ENCODE measurements around the gene COMMD1.

The COMMD1 gene

GRCh38 chr2:62016957-62017356, 111.5 kb downstream of the COMMD1 start:
- no peak overlapping the region for H3K9ac ChIP-seq (ENCODE audit: low read length)
- TF ChIP-seq EZH2 (optimal IDR thresholded peaks at IDR 0.05; ENCODE audit: low read depth, low read length): no peak
- TF ChIP-seq EZH2phosphoT487 (IDR thresholded peaks at IDR 0.05; ENCODE audit: low read length): no peak
- no peak for TF ChIP-seq CTCF (IDR thresholded peaks at IDR 0.05; ENCODE audit: low read length)

GRCh38 chr2:62029910-62030309, 124.4 kb downstream of the COMMD1 start:
- no peaks in the 10 kb centered on the region for H3K9me2 ChIP-seq (replicated peaks; ENCODE audit: insufficient read depth, low read length)
- no peaks in the 10 kb centered on the region for H3K79me2 ChIP-seq (ENCODE audit: low read length)
- no peak for TF ChIP-seq EZH2 (optimal IDR thresholded peaks at IDR 0.05; ENCODE audit: low read depth, low read length)
- no peak for TF ChIP-seq CTCF (IDR thresholded peaks at IDR 0.05; ENCODE audit: low read length)
- TF ChIP-seq EZH2phosphoT487 (IDR thresholded peaks at IDR 0.05; ENCODE audit: low read length): no peak
- H3K4me3 ChIP-seq (ENCODE audit: low read length): no peak overlapping the region
- H3K4me2 ChIP-seq (ENCODE audit: low read depth, low read length): no peak overlapping the region
- no peaks in the 10 kb centered on the region for H3F3A ChIP-seq (ENCODE audit: insufficient read depth, low read length)
- no peaks in the 10 kb centered on the region for H3K36me3 ChIP-seq (replicated peaks; ENCODE audit: insufficient read depth, low read length)
- no peaks in the 10 kb centered on the region for H3K27me3 ChIP-seq (replicated peaks; ENCODE audit: insufficient read depth, low read length)
- H3K9ac ChIP-seq (ENCODE audit: low read length): no peak overlapping the region
- peaks cover 5% of the 10 kb centered on the region; the same call in 1 of the 2 replicates for H3K4me1 ChIP-seq (ENCODE audit: low read length)
- no peak for DNase-seq
- no peak overlapping the region for H2AFZ ChIP-seq (ENCODE audit: low read length)
- no peak overlapping the region for H3K27ac ChIP-seq (ENCODE audit: low read length)
- H4K20me1 ChIP-seq (ENCODE audit: insufficient read depth, low read length): no peaks in the 10 kb centered on the region
- no peaks in the 10 kb centered on the region for H3K9me3 ChIP-seq (replicated peaks; ENCODE audit: insufficient read depth, low read length)

More at GRCh38 chr2:62016957-62017356, 111.5 kb downstream of the COMMD1 start:
- Histone ChIP-seq H4K20me1 (ENCODE audit: insufficient read depth, low read length) (no peaks in the 10 kb centered on the region), H3K4me3 (ENCODE audit: low read length) (no peak overlapping the region), H3K27me3 (replicated peaks; ENCODE audit: insufficient read depth, low read length) (no peaks in the 10 kb centered on the region), H3K27ac (ENCODE audit: low read length) (no peak overlapping the region), H3K4me1 (ENCODE audit: low read length) (no peaks in the 10 kb centered on the region), H3K9me2 (replicated peaks; ENCODE audit: insufficient read depth, low read length) (no peaks in the 10 kb centered on the region), H3K79me2 (ENCODE audit: low read length) (no peaks in the 10 kb centered on the region), H2AFZ (ENCODE audit: low read length) (no peak overlapping the region), H3K36me3 (replicated peaks; ENCODE audit: insufficient read depth, low read length) (no peaks in the 10 kb centered on the region), H3K4me2 (ENCODE audit: low read depth, low read length) (no peak overlapping the region), H3K9me3 (replicated peaks; ENCODE audit: insufficient read depth, low read length) (no peaks in the 10 kb centered on the region), H3F3A (ENCODE audit: insufficient read depth, low read length) (no peaks in the 10 kb centered on the region)
- DNase-seq: no peak

GRCh38 chr2:62030902-62031301, 125.4 kb downstream of the COMMD1 start:
- Histone ChIP-seq H3K4me2 (ENCODE audit: low read depth, low read length) (no peak overlapping the region), H3K27ac (ENCODE audit: low read length) (no peak overlapping the region), H3K79me2 (ENCODE audit: low read length) (no peaks in the 10 kb centered on the region), H2AFZ (ENCODE audit: low read length) (no peak overlapping the region), H3K27me3 (replicated peaks; ENCODE audit: insufficient read depth, low read length) (no peaks in the 10 kb centered on the region), H3K9me2 (replicated peaks; ENCODE audit: insufficient read depth, low read length) (no peaks in the 10 kb centered on the region), H3F3A (ENCODE audit: insufficient read depth, low read length) (no peaks in the 10 kb centered on the region), H3K4me1 (ENCODE audit: low read length) (peaks cover 5% of the 10 kb centered on the region; the same call in 1 of the 2 replicates), H3K9ac (ENCODE audit: low read length) (no peak overlapping the region), H3K4me3 (ENCODE audit: low read length) (no peak overlapping the region), H3K36me3 (replicated peaks; ENCODE audit: insufficient read depth, low read length) (no peaks in the 10 kb centered on the region), H4K20me1 (ENCODE audit: insufficient read depth, low read length) (no peaks in the 10 kb centered on the region), H3K9me3 (replicated peaks; ENCODE audit: insufficient read depth, low read length) (no peaks in the 10 kb centered on the region)
- TF ChIP-seq EZH2phosphoT487 (IDR thresholded peaks at IDR 0.05; ENCODE audit: low read length) (no peak), EZH2 (optimal IDR thresholded peaks at IDR 0.05; ENCODE audit: low read depth, low read length) (no peak), CTCF (IDR thresholded peaks at IDR 0.05; ENCODE audit: low read length) (no peak)
- DNase-seq: no peak
